ENCODE results near the gene WNT3. TPM values are rescaled to one million over a fixed set of nuclear protein-coding genes. Genes with fewer than 3 reads are reported as not detected.

Gene WNT3
- total RNA-seq, 2 experiments from 2014 or later: not detected

GRCh38 chr17:46780003-46780373, 38.5 kb downstream of the WNT3 start:
- DNase-seq (no peak), ATAC-seq (ENCODE audit: poor library complexity) (no peak)
- Histone ChIP-seq H3K36me3 (ENCODE audit: insufficient read depth, low read length) (no peaks in the 10 kb centered on the region), H3K4me1 (ENCODE audit: insufficient read depth, low read length) (no peaks in the 10 kb centered on the region), H3K4me3 (ENCODE audit: low read length) (no peak overlapping the region), H3K27me3 (ENCODE audit: control insufficient read depth in 1 of 2, insufficient read depth in 2 of 2, low read length in 2 of 2) (peaks cover 0 to 4% of the 10 kb centered on the region in 2 experiments), H3K27ac (ENCODE audit: low read depth in 1 of 2, low read length in 2 of 2) (no peak overlapping the region), H3K9me3 (ENCODE audit: control insufficient read depth in 1 of 2, insufficient read depth in 1 of 2, low read length in 2 of 2) (no peaks in the 10 kb centered on the region)
- Mint-ChIP-seq H3K36me3 (ENCODE audit: low read depth) (no peaks in the 10 kb centered on the region), H3K27ac (no peak overlapping the region), H3K9me3 (no peaks in the 10 kb centered on the region), H3K4me1 (ENCODE audit: low read depth) (no peaks in the 10 kb centered on the region), H3K4me3 (no peak overlapping the region), H3K27me3 (peaks cover 20% of the 10 kb centered on the region)
- TF ChIP-seq CTCF (IDR thresholded peaks at IDR 0.05): no peak
- intact Hi-C loops (cut with DNase I, micrococcal nuclease): no loop called here
- POLR2A ChIA-PET: no interaction called here
- CTCF ChIA-PET: no interaction called here

GRCh38 chr17:46777943-46778915, 40.3 kb downstream of the WNT3 start:
- ChIA-PET POLR2A (no interaction called here), CTCF (no interaction called here)
- Histone ChIP-seq H3K9me3 (ENCODE audit: control insufficient read depth in 1 of 2, insufficient read depth in 1 of 2, low read length in 2 of 2) (peaks cover 0 to 5% of the 10 kb centered on the region in 2 experiments), H3K4me1 (ENCODE audit: insufficient read depth, low read length) (peaks cover 1% of the 10 kb centered on the region), H3K4me3 (ENCODE audit: low read length) (no peak overlapping the region), H3K27ac (ENCODE audit: low read depth in 1 of 2, low read length in 2 of 2) (no peak overlapping the region), H3K36me3 (ENCODE audit: insufficient read depth, low read length) (no peaks in the 10 kb centered on the region), H3K27me3 (ENCODE audit: control insufficient read depth in 1 of 2, insufficient read depth in 2 of 2, low read length in 2 of 2) (peaks cover 8 to 20% of the 10 kb centered on the region in 2 experiments)
- no peak for ATAC-seq (ENCODE audit: poor library complexity)
- Mint-ChIP-seq H3K36me3 (ENCODE audit: low read depth) (no peaks in the 10 kb centered on the region), H3K27me3 (peaks cover 32% of the 10 kb centered on the region), H3K4me3 (no peak overlapping the region), H3K27ac (no peak overlapping the region), H3K4me1 (ENCODE audit: low read depth) (no peaks in the 10 kb centered on the region), H3K9me3 (no peaks in the 10 kb centered on the region)
- TF ChIP-seq CTCF (IDR thresholded peaks at IDR 0.05): no peak
- intact Hi-C loops (cut with DNase I, micrococcal nuclease): no loop called here
- DNase-seq: no peak

- Histone ChIP-seq H3K4me3 (ENCODE audit: low read length) (no peak overlapping the region), H3K36me3 (ENCODE audit: insufficient read depth, low read length) (no peaks in the 10 kb centered on the region), H3K27ac (ENCODE audit: low read depth in 1 of 2, low read length in 2 of 2) (no peak overlapping the region), H3K27me3 (ENCODE audit: control insufficient read depth in 1 of 2, insufficient read depth in 2 of 2, low read length in 2 of 2) (peaks cover 12 to 34% of the 10 kb centered on the region in 2 experiments), H3K4me1 (ENCODE audit: insufficient read depth, low read length) (peaks cover 15% of the 10 kb centered on the region), H3K9me3 (ENCODE audit: control insufficient read depth in 1 of 2, insufficient read depth in 1 of 2, low read length in 2 of 2) (peaks cover 0 to 5% of the 10 kb centered on the region in 2 experiments)
- CTCF ChIA-PET: no interaction called here
- TF ChIP-seq CTCF (IDR thresholded peaks at IDR 0.05): no peak
- Mint-ChIP-seq H3K4me1 (ENCODE audit: low read depth) (peaks cover 4% of the 10 kb centered on the region), H3K9me3 (no peaks in the 10 kb centered on the region), H3K27ac (no peak overlapping the region), H3K36me3 (ENCODE audit: low read depth) (no peaks in the 10 kb centered on the region), H3K27me3 (peaks cover 45% of the 10 kb centered on the region), H3K4me3 (no peak overlapping the region)
- POLR2A ChIA-PET: no interaction called here
- DNase-seq (no peak), ATAC-seq (ENCODE audit: poor library complexity) (no peak)
- intact Hi-C loops (cut with DNase I, micrococcal nuclease): no loop called here
Measured at GRCh38 chr17:46776298-46777005, 42.0 kb downstream of the WNT3 start.
